Naive thymus-derived CD4-positive, alpha-beta T cell (primary cell): ENCODE measurements around the gene PODNL1. TPM values are rescaled to one million over a fixed set of nuclear protein-coding genes. Genes with fewer than 3 reads are reported as not detected.

Experiments used
- ATAC-seq: fragments of 150-1000 bp; cut with Tn5 transposase; 2 replicates; pipeline ENCODE4 v1.10.0; 2021; ENCODE audit warnings: mild to moderate bottlenecking, moderate library complexity
- CTCF ChIA-PET: fragments of 350-600 bp; sonication (Branson Sonifier 250); formaldehyde crosslinking; loops from one replicate; lab custom pipeline; 2021; ENCODE audit warnings: antibody characterized with exemption; lab: Charles Lee
- POLR2A ChIA-PET: fragments of 350-600 bp; sonication (Branson Sonifier 250); formaldehyde crosslinking; loops from one replicate; lab custom pipeline; 2021; ENCODE audit warnings: antibody characterized with exemption, inconsistent platforms; lab: Charles Lee
- DNase-seq, 9 donors: peaks; one replicate each; pipeline versions ENCODE4 v3.0.0 to v3.0.0-alpha.2; 2020 to 2022; ENCODE audit warnings: mixed read lengths in 1 of 9
- H3K27ac ChIP-seq: one replicate; pipeline ENCODE4 v1.7.0; 2013; ENCODE audit warnings: mild to moderate bottlenecking, low read depth, low read length, moderate library complexity
- H3K27me3 ChIP-seq, 2 donors: one replicate each; pipeline ENCODE4 v1.7.0; 2013; ENCODE audit warnings: low read length in 2 of 2, mild to moderate bottlenecking in 2 of 2, moderate library complexity in 2 of 2; ENCODE audit not compliant: control insufficient read depth in 2 of 2, insufficient read depth in 2 of 2
- H3K36me3 ChIP-seq, 3 experiments: 1 replicate in 2 of 3; 2 replicates in 1 of 3; pipeline ENCODE4 v1.7.0; 2013; ENCODE audit warnings: low read length in 3 of 3, mild to moderate bottlenecking in 3 of 3, moderate library complexity in 1 of 3; ENCODE audit not compliant: insufficient read depth in 3 of 3, control insufficient read depth in 2 of 3
- H3K4me1 ChIP-seq, 2 donors: one replicate each; pipeline ENCODE4 v1.7.0; 2013; ENCODE audit warnings: low read length in 2 of 2, mild to moderate bottlenecking in 2 of 2, moderate library complexity in 1 of 2; ENCODE audit not compliant: control insufficient read depth in 2 of 2, insufficient read depth in 2 of 2
- H3K4me3 ChIP-seq: 2 replicates; pipeline ENCODE4 v1.7.0; 2013; ENCODE audit warnings: mild to moderate bottlenecking, low read length
- H3K9me3 ChIP-seq, 3 experiments: 1 replicate in 2 of 3; 2 replicates in 1 of 3; pipeline ENCODE4 v1.7.0; 2013; ENCODE audit warnings: low read length in 3 of 3; ENCODE audit not compliant: control insufficient read depth in 2 of 3
- H3K27ac Mint-ChIP-seq, 9 donors: one replicate each; pipeline ENCODE4 v1.8.0; 2020 to 2022; ENCODE audit warnings: mixed read lengths in 9 of 9, mild to moderate bottlenecking in 8 of 9, moderate library complexity in 5 of 9, inconsistent platforms in 2 of 9
- H3K27me3 Mint-ChIP-seq, 5 donors: one replicate each; pipeline ENCODE4 v1.8.0; 2021 to 2022; ENCODE audit warnings: mixed read lengths in 5 of 5, mild to moderate bottlenecking in 1 of 5
- H3K36me3 Mint-ChIP-seq, 5 donors: one replicate each; pipeline ENCODE4 v1.8.0; 2020 to 2022; ENCODE audit warnings: mixed read lengths in 5 of 5, mild to moderate bottlenecking in 3 of 5, inconsistent platforms in 1 of 5
- H3K4me1 Mint-ChIP-seq, 7 donors: one replicate each; pipeline ENCODE4 v1.8.0; 2020 to 2022; ENCODE audit warnings: mixed read lengths in 7 of 7, mild to moderate bottlenecking in 3 of 7, inconsistent platforms in 1 of 7
- H3K4me3 Mint-ChIP-seq, 10 donors: one replicate each; pipeline ENCODE4 v1.8.0; 2020 to 2022; ENCODE audit warnings: mild to moderate bottlenecking in 10 of 10, mixed read lengths in 10 of 10, moderate library complexity in 6 of 10, inconsistent platforms in 2 of 10
- H3K9me3 Mint-ChIP-seq, 11 donors: one replicate each; pipeline ENCODE4 v1.8.0; 2020 to 2022; ENCODE audit warnings: mixed read lengths in 11 of 11, mild to moderate bottlenecking in 4 of 11, inconsistent platforms in 1 of 11, moderate library complexity in 1 of 11
- intact Hi-C, 2 donors: fragments of 100-400 bp; cut with micrococcal nuclease; formaldehyde crosslinking; loops; one replicate each; pipeline ENCODE4 v1.15.1; 2023
- polyA plus RNA-seq, 2 donors: library from polyadenylated mRNA; unstranded; fragments of 300-500 nt; fragmentation: Illumina TruSeq; gene quantifications; one replicate each; pipeline ENCODE4 v1.2.3, GENCODE V29; 2021
- total RNA-seq, 6 experiments: library from RNA in 5 of 6; stranded (reverse) in 5 of 6; gene quantifications; 1 replicate in 5 of 6; 2 replicates in 1 of 6; pipeline ENCODE4 v1.2.3 and lab custom pipeline; 2021 to 2026

Gene PODNL1
- total and polyA plus RNA-seq, 7 experiments from 2014 or later, result 0.33 to 0.59 TPM; not detected in 5

GRCh38 chr19:13887018-13887436, 51.2 kb downstream of the PODNL1 start:
- ATAC-seq (peak; percentile 86), DNase-seq (no peak)
- no peak overlapping the region for H3K27ac ChIP-seq
- ChIA-PET POLR2A (no interaction called here), CTCF (interaction anchor here (0.6 kb wide), 1 partner anchor 105 kb away, joined by 3 read pairs; no protein-coding TSS in a partner anchor)
- no peaks in the 10 kb centered on the region for H3K9me3 ChIP-seq
- H3K4me1 ChIP-seq, result peaks cover 15 to 39% of the 10 kb centered on the region in 2 donors
- H3K4me3 Mint-ChIP-seq, result no peak overlapping the region
- H3K4me1 Mint-ChIP-seq, result peaks cover 6 to 25% (median 17%) of the 10 kb centered on the region in 7 donors
- no peak overlapping the region for H3K4me3 ChIP-seq
- H3K36me3 ChIP-seq, result no peaks in the 10 kb centered on the region
- no peaks in the 10 kb centered on the region for H3K27me3 Mint-ChIP-seq
- H3K27ac Mint-ChIP-seq, result peak overlapping the region in 1 of 9 donors; percentile 38
- H3K9me3 Mint-ChIP-seq, result peaks cover 0 to 2% (median 0%) of the 10 kb centered on the region in 11 donors
- no peaks in the 10 kb centered on the region for H3K36me3 Mint-ChIP-seq
- no peaks in the 10 kb centered on the region for H3K27me3 ChIP-seq
- intact Hi-C loops, result loop anchor here in 1 of 2 donors (10.0 kb wide), 1 partner anchor 598 kb away; no protein-coding TSS in a partner anchor

DNA sequence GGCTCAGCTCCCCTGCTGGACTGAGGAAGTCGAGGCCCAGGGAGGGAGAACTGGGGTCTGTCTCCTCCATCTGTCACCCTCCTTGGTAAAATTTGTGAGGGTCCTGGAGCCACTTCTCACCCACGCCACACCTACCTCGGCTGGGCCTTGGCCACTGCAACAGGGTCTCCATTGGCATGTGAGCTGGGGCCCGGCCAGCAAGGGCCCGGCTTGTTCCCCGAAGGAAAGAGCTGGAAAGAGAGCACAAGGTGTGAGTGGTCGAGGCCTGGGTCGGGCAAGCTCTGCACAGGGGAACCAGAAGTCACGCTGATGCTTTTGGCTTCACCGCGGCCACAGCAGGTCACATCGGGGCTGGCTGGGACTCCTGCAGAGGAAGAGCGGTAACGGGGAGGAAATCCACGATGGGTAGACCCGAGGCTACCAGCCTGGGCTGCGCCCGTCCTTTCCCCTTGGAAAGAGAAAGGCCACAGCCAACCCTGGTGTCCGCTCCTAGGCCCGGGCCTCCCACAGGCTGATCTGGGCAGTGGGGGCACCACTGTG, 52.3 kb downstream of the PODNL1 start:
- H3K27ac ChIP-seq, result no peak overlapping the region
- ChIA-PET POLR2A (no interaction called here), CTCF (no interaction called here)
- H3K9me3 ChIP-seq, result no peaks in the 10 kb centered on the region
- peaks cover 26 to 50% of the 10 kb centered on the region in 2 donors for H3K4me1 ChIP-seq
- no peaks in the 10 kb centered on the region for H3K36me3 ChIP-seq
- peaks cover 6 to 36% (median 28%) of the 10 kb centered on the region in 7 donors for H3K4me1 Mint-ChIP-seq
- DNase-seq (no peak), ATAC-seq (no peak)
- no peaks in the 10 kb centered on the region for H3K36me3 Mint-ChIP-seq
- H3K27ac Mint-ChIP-seq, result peak overlapping the region in 1 of 9 donors; percentile 54
- H3K4me3 Mint-ChIP-seq, result no peak overlapping the region
- H3K27me3 ChIP-seq, result no peaks in the 10 kb centered on the region
- H3K9me3 Mint-ChIP-seq, result peaks cover 0 to 2% (median 0%) of the 10 kb centered on the region in 11 donors
- H3K4me3 ChIP-seq, result no peak overlapping the region
- no peaks in the 10 kb centered on the region for H3K27me3 Mint-ChIP-seq
- intact Hi-C loops, result loop anchor here in 1 of 2 donors (10.0 kb wide), 1 partner anchor 599 kb away; no protein-coding TSS in a partner anchor

- peaks cover 0 to 2% (median 0%) of the 10 kb centered on the region in 11 donors for H3K9me3 Mint-ChIP-seq
- intact Hi-C loops, result loop anchor here (5.0 to 10.0 kb wide), 4 partner anchors 288 to 608 kb away; no protein-coding TSS in a partner anchor
- no peaks in the 10 kb centered on the region for H3K36me3 Mint-ChIP-seq
- no peaks in the 10 kb centered on the region for H3K36me3 ChIP-seq
- DNase-seq (no peak), ATAC-seq (no peak)
- no peak overlapping the region for H3K27ac ChIP-seq
- no peaks in the 10 kb centered on the region for H3K27me3 ChIP-seq
- peaks cover 6 to 43% (median 34%) of the 10 kb centered on the region in 7 donors for H3K4me1 Mint-ChIP-seq
- ChIA-PET POLR2A (interaction anchor here (0.6 kb wide), 1 partner anchor 202 kb away, joined by 4 read pairs; no protein-coding TSS in a partner anchor), CTCF (no interaction called here)
- no peaks in the 10 kb centered on the region for H3K27me3 Mint-ChIP-seq
- H3K4me1 ChIP-seq, result peaks cover 33 to 58% of the 10 kb centered on the region in 2 donors
- no peak overlapping the region for H3K27ac Mint-ChIP-seq
- H3K9me3 ChIP-seq, result no peaks in the 10 kb centered on the region
- no peak overlapping the region for H3K4me3 Mint-ChIP-seq
- no peak overlapping the region for H3K4me3 ChIP-seq
Measured at GRCh38 chr19:13884726-13885591, 53.3 kb downstream of the PODNL1 start.

GRCh38 chr19:13883516-13884064, 54.6 kb downstream of the PODNL1 start:
- H3K9me3 Mint-ChIP-seq, result peaks cover 0 to 2% (median 0%) of the 10 kb centered on the region in 11 donors
- CTCF ChIA-PET, result interaction anchor here (1.4 to 2.7 kb wide), 2 partner anchors 20 to 176 kb away, joined by 4 to 9 read pairs; no protein-coding TSS in a partner anchor
- POLR2A ChIA-PET, result interaction anchor here (1.0 kb wide), 1 partner anchor 22 kb away, joined by 4 read pairs; no protein-coding TSS in a partner anchor
- H3K27ac Mint-ChIP-seq, result peak overlapping the region in 6 of 9 donors; percentile 19 to 74 (median 64)
- Histone ChIP-seq H3K36me3 (no peaks in the 10 kb centered on the region), H3K4me1 (peaks cover 38 to 58% of the 10 kb centered on the region in 2 donors), H3K9me3 (no peaks in the 10 kb centered on the region), H3K27me3 (no peaks in the 10 kb centered on the region), H3K27ac (no peak overlapping the region), H3K4me3 (no peak overlapping the region)
- intact Hi-C loops, result loop anchor here (5.0 to 10.0 kb wide), 4 partner anchors 286 to 606 kb away; no protein-coding TSS in a partner anchor
- no peak for DNase-seq
- no peaks in the 10 kb centered on the region for H3K27me3 Mint-ChIP-seq
- no peak for ATAC-seq
- H3K4me3 Mint-ChIP-seq, result peak overlapping the region in 4 of 10 donors; percentile 23 to 51 (median 36)
- H3K4me1 Mint-ChIP-seq, result peaks cover 6 to 43% (median 36%) of the 10 kb centered on the region in 7 donors
- H3K36me3 Mint-ChIP-seq, result no peaks in the 10 kb centered on the region

GRCh38 chr19:13882836-13883235, 55.4 kb downstream of the PODNL1 start:
- intact Hi-C loops, result loop anchor here (5.0 to 10.0 kb wide), 4 partner anchors 286 to 606 kb away; no protein-coding TSS in a partner anchor

More at GRCh38 chr19:13882836-13883235, 55.4 kb downstream of the PODNL1 start:
- Histone ChIP-seq H3K36me3 (no peaks in the 10 kb centered on the region), H3K4me1 (peaks cover 38 to 53% of the 10 kb centered on the region in 2 donors), H3K4me3 (peak overlapping the region; percentile 49), H3K27me3 (no peaks in the 10 kb centered on the region), H3K9me3 (no peaks in the 10 kb centered on the region), H3K27ac (no peak overlapping the region)
- Mint-ChIP-seq H3K36me3 (no peaks in the 10 kb centered on the region), H3K4me3 (peak overlapping the region in 6 of 10 donors; percentile 41 to 89 (median 74)), H3K27me3 (no peaks in the 10 kb centered on the region), H3K4me1 (peaks cover 6 to 43% (median 36%) of the 10 kb centered on the region in 7 donors), H3K9me3 (peaks cover 0 to 2% (median 0%) of the 10 kb centered on the region in 11 donors), H3K27ac (peak overlapping the region in 5 of 9 donors; percentile 50 to 86 (median 77))
- ChIA-PET CTCF (interaction anchor here (0.6 to 2.8 kb wide), 9 partner anchors 15 to 304 kb away, joined by 3 to 15 read pairs (median 6); no protein-coding TSS in a partner anchor), POLR2A (interaction anchor here (1.0 kb wide), 1 partner anchor 22 kb away, joined by 4 read pairs; no protein-coding TSS in a partner anchor)
- DNase-seq (no peak), ATAC-seq (no peak)
